Measurements from ENCODE around the gene IVNS1ABP. TPM values are rescaled to one million over a fixed set of nuclear protein-coding genes. Genes with fewer than 3 reads are reported as not detected.

Gene IVNS1ABP
- total and polyA plus RNA-seq, 4 donors = 39.3 to 218 (median 114) TPM

DNA sequence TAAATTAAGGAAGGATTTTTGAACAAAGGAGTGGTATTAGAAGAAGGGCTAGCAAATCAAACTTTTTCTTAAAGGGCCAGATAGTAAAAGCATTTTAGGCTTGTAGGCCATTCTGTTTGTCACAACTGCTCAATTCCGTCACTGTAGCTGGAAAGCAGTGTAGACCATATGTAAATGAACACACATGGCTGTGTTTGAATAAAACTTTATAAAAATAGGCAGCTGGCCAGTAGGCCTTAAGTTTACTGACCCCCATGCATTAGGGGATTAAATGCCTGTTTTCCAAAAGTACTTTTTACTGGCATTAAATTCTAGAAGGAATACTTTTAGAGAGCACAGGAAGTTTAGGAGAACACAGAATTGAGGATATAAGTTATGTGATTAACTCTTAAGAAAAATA is 8.9 kb downstream of the IVNS1ABP start:
- 94% methylated on average over 1 of the region's 1 CpG for WGBS, 2 donors
- ATAC-seq (ENCODE audit: insufficient read depth, low FRiP score) = no peak

DNA sequence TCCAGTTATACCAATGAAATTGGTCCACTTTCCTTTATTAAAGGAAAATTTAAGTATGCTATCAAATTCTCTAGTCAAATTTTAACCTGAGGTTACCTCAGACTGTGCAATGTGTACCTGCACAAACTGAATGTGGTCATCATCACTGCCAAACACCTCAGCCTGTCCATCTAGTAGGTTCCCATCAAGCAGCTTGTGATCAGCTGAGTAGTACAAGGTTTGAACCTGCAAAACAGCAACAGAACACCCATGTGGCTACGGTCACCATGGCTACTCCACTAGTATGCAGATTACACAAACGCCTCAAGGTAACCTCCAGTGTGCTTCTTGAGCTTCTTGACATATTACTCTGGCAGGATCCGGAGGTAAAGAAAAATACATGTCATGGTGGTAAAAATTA is 11.6 kb downstream of the IVNS1ABP start:
- TF ChIP-seq, protein P1, sequence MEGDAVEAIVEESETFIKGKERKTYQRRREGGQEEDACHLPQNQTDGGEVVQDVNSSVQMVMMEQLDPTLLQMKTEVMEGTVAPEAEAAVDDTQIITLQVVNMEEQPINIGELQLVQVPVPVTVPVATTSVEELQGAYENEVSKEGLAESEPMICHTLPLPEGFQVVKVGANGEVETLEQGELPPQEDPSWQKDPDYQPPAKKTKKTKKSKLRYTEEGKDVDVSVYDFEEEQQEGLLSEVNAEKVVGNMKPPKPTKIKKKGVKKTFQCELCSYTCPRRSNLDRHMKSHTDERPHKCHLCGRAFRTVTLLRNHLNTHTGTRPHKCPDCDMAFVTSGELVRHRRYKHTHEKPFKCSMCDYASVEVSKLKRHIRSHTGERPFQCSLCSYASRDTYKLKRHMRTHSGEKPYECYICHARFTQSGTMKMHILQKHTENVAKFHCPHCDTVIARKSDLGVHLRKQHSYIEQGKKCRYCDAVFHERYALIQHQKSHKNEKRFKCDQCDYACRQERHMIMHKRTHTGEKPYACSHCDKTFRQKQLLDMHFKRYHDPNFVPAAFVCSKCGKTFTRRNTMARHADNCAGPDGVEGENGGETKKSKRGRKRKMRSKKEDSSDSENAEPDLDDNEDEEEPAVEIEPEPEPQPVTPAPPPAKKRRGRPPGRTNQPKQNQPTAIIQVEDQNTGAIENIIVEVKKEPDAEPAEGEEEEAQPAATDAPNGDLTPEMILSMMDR (IDR thresholded peaks at IDR 0.05; ENCODE audit: control extremely low read depth, extremely low read depth) = no peak
- Histone ChIP-seq H3K4me1 (ENCODE audit: control insufficient read depth in 5 of 5, insufficient read depth in 5 of 5, low read length in 5 of 5) (no peaks in the 10 kb centered on the region), H3K9me3 (ENCODE audit: control insufficient read depth in 4 of 4, insufficient read depth in 3 of 4, low read length in 3 of 4) (no peaks in the 10 kb centered on the region), H3K27me3 (ENCODE audit: control insufficient read depth in 3 of 3, insufficient read depth in 3 of 3, low read length in 2 of 3) (no peaks in the 10 kb centered on the region), H3K27ac (ENCODE audit: low read depth in 1 of 2, low read length in 1 of 2) (no peak overlapping the region), H3K9ac (ENCODE audit: insufficient read depth in 1 of 2, low read length in 2 of 2) (no peak overlapping the region), H3K36me3 (ENCODE audit: control insufficient read depth in 4 of 4, insufficient read depth in 4 of 4, low read length in 4 of 4) (peaks cover 22 to 54% (median 43%) of the 10 kb centered on the region in 4 donors), H3K4me3 (no peak overlapping the region)
- ATAC-seq (ENCODE audit: insufficient read depth, low FRiP score) (no peak), DNase-seq (no peak)
- WGBS, 2 donors = 95 to 96% methylated on average over 3 of the region's 3 CpGs

More for the DNA sequence above, 8.9 kb downstream of the IVNS1ABP start:
- Histone ChIP-seq H3K4me3 (no peak overlapping the region), H3K9me3 (ENCODE audit: control insufficient read depth in 4 of 4, insufficient read depth in 3 of 4, low read length in 3 of 4) (no peaks in the 10 kb centered on the region), H3K9ac (ENCODE audit: insufficient read depth in 1 of 2, low read length in 2 of 2) (no peak overlapping the region), H3K27me3 (ENCODE audit: control insufficient read depth in 3 of 3, insufficient read depth in 3 of 3, low read length in 2 of 3) (no peaks in the 10 kb centered on the region), H3K27ac (ENCODE audit: low read depth in 1 of 2, low read length in 1 of 2) (no peak overlapping the region), H3K4me1 (ENCODE audit: control insufficient read depth in 5 of 5, insufficient read depth in 5 of 5, low read length in 5 of 5) (peaks cover 0 to 6% (median 5%) of the 10 kb centered on the region in 5 donors), H3K36me3 (ENCODE audit: control insufficient read depth in 4 of 4, insufficient read depth in 4 of 4, low read length in 4 of 4) (peaks cover 14 to 49% (median 34%) of the 10 kb centered on the region in 4 donors)
- no peak for DNase-seq
- TF ChIP-seq, protein P1 (IDR thresholded peaks at IDR 0.05; ENCODE audit: control extremely low read depth, extremely low read depth) = no peak

DNA sequence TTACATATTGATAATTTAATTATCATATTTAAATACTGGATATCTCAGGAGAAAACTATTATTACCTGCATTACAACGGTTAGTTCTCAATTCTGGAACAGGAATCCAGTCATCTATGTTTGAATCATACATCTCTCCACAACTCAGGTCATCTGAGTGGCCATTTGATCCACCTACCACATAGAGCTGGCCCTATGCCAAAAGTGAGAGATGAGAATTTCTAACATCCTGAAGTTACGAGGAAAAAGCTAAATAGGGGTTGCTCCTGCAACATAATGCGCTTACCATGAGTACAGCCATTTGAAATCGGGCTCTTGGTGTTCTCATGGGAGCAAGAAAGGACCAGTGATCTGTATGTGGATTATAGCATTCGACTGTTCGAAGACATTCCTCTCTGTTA is 16.9 kb downstream of the IVNS1ABP start:
- Histone ChIP-seq H3K27me3 (ENCODE audit: control insufficient read depth in 3 of 3, insufficient read depth in 3 of 3, low read length in 2 of 3) (no peaks in the 10 kb centered on the region), H3K9ac (ENCODE audit: insufficient read depth in 1 of 2, low read length in 2 of 2) (no peak overlapping the region), H3K4me3 (no peak overlapping the region), H3K27ac (ENCODE audit: low read depth in 1 of 2, low read length in 1 of 2) (no peak overlapping the region), H3K9me3 (ENCODE audit: control insufficient read depth in 4 of 4, insufficient read depth in 3 of 4, low read length in 3 of 4) (no peaks in the 10 kb centered on the region), H3K4me1 (ENCODE audit: control insufficient read depth in 5 of 5, insufficient read depth in 5 of 5, low read length in 5 of 5) (peaks cover 0 to 3% (median 0%) of the 10 kb centered on the region in 5 donors), H3K36me3 (ENCODE audit: control insufficient read depth in 4 of 4, insufficient read depth in 4 of 4, low read length in 4 of 4) (peaks cover 24 to 52% (median 47%) of the 10 kb centered on the region in 4 donors)
- no peak for ATAC-seq (ENCODE audit: insufficient read depth, low FRiP score)
- 92 to 93% methylated on average over 6 of the region's 6 CpGs for WGBS, 2 donors
- TF ChIP-seq, protein P1 (IDR thresholded peaks at IDR 0.05; ENCODE audit: control extremely low read depth, extremely low read depth) = no peak
- DNase-seq = no peak

DNA sequence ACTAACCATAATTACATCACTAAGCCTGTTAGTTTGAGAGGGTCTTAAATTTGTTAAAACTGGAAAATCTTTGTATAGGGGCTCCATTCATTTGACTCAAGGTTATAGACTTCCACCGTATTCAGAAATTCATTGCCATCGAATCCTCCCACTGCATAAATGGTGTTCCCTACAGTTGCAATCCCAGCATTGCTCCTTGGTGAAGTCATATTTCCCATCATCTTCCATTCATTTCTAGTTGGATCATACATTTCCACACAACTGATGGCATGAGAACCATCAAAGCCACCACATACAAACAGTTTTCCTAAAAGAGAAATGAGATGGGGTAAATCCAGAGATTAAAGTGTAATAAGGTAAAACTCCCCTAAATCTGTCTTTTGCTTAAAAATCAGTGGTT is 19.1 kb downstream of the IVNS1ABP start:
- WGBS, 2 donors = 95% methylated on average over 2 of the region's 2 CpGs
- DNase-seq = no peak
- no peaks in the 10 kb centered on the region for H3K9me3 ChIP-seq (ENCODE audit: control insufficient read depth in 4 of 4, insufficient read depth in 3 of 4, low read length in 3 of 4)
- H3K27me3 ChIP-seq (ENCODE audit: control insufficient read depth in 3 of 3, insufficient read depth in 3 of 3, low read length in 2 of 3) = no peaks in the 10 kb centered on the region
- H3K4me3 ChIP-seq = no peak overlapping the region
- TF ChIP-seq, protein P1 (IDR thresholded peaks at IDR 0.05; ENCODE audit: control extremely low read depth, extremely low read depth) = no peak
- no peak overlapping the region for H3K9ac ChIP-seq (ENCODE audit: insufficient read depth in 1 of 2, low read length in 2 of 2)
- ATAC-seq (ENCODE audit: insufficient read depth, low FRiP score) = no peak
- H3K36me3 ChIP-seq (ENCODE audit: control insufficient read depth in 4 of 4, insufficient read depth in 4 of 4, low read length in 4 of 4) = peaks cover 23 to 55% (median 35%) of the 10 kb centered on the region in 4 donors
- H3K4me1 ChIP-seq (ENCODE audit: control insufficient read depth in 5 of 5, insufficient read depth in 5 of 5, low read length in 5 of 5) = peaks cover 0 to 3% (median 0%) of the 10 kb centered on the region in 5 donors
- no peak overlapping the region for H3K27ac ChIP-seq (ENCODE audit: low read depth in 1 of 2, low read length in 1 of 2)

Measured in lung (tissue), 12 donors.